Tracheal epithelial cell (primary cell): Measurements from ENCODE around the gene SPI1. TPM values are rescaled to one million over a fixed set of nuclear protein-coding genes. Genes with fewer than 3 reads are reported as not detected.

Source experiments
- total RNA-seq: library from RNA; depleted of rRNA; stranded (reverse); fragments of >200 nt; gene quantifications from 2 replicates; pipeline ENCODE4 v1.2.1, GENCODE V29; 2014

The SPI1 gene
- total RNA-seq, result not detected in 2 replicates

DNA sequence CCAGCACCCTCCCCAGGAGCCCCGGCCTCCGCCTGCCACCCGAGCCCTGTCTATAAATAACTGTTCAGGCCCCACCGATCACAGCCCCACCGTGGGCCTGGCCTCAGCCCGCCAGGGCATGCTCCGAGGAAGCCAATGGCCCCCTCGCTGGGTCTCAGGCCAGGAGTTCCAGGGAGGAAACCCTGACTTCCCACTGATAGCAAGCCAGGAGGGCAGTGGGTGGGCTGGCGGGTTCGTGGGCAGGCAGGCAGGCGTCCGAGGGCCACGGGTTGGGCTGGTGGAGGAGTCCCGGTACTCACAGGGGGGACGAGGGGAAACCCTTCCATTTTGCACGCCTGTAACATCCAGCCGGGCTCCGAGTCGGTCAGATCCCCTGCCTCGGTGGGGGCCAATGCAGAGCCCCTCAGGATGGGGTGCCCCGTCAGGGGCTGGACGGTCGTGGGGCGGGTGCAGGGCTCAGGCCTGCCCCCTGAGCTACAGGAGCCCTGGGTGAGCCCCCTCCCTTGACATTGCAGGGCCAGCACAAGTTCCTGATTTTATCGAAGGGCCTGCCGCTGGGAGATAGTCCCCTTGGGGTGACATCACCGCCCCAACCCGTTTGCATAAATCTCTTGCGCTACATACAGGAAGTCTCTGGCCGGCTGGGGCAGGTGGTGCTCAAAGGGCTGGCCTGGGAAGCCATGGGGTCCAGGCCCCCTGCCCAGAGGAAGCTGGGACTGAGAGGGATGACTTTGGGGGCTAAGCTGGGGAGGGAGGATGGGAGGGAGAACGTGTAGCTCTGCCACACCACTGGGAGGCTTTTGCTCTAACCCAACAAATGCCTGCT is at the start of gene SPI1:
Gene SPI1 (minus strand): TSS at position 538 of the 826 bp plus-strand sequence. CDS start 194 bp downstream, at position 344.

DNA sequence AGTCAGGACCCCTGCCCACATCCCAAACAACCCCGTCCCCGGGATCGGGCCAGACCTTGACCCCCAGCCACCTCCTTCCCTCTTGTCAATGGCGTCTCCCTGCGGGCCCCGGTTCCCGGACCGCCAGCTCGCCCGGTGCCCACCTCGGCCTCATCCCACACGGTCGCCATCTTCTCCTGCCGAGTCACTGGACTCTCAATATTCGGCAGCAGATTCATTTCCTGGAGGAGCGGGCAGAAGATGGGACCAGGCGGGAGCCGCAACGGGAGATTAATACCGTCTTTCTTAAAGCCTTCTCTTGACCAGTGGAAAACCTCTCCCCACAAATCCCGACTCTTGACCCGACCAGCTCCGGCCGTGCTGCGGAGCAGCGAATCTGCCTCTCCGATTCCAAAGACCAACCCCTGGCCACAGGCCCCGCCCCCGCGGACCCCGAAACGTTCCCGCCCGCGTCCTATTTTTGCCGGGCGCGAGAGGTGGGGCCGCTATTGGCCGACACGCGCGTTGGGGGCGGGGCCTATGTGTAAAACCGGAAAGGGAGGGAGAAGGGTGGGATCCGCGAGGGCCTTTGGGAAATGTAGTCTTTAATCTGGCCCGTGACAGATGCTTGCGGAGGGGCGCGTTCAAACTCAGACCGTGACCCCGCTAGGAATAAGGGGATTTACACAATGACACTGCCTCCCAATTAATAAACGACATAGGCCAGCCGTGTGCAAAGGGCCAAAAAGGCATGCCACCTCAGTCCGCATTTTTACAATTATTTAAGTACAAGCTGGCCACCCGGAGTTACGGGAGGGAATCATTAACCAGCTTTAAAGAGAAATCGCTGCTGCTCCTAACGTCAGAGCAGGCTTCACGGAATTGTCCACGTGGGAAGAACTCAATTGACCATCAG is 48.0 kb upstream of the SPI1 start, which contains the start of gene PSMC3:
Gene PSMC3 (minus strand): TSS at position 378 of the 895 bp plus-strand sequence. CDS start 160 bp downstream, at position 218.

DNA sequence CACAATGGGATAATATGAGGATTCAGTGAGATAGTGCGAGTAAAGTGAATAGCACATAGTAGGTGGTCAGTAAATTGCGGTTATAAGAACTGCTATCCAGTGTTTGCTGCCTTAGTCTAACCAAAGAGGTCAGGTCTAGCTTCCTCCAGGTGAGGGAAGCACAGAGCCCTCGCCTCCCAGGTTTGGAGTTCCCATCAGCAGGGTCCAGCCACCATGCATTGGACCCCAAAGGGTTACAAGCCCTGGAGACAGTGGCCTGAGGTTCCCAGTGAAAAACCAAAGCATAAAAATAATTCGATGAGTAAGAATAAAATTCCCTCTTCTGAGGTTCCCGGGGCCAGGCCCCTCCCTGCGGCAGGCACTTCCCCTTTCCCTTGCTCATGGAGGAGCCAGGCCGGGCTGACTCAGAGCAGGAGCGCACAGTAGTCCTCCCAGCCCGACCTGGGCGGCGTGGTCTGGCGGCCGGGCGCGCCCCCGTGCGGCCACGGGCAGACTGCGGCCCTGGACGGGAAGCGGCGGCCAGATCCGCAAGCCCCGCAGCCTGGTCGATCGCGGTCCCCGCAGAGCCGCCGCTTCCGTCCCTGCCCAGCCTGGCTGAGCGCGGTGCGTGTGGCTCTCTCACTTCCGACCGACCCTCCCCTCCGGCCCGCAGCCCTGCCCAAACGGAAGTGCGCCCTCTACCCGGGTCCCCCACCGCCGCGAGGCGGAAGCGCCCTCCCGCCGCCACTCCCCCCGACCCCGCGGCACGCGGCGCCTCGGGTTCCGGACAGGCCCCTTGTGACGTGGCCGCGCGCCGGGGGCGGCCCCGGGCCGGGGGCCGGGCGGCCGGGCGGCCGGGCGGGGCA is 29.6 kb upstream of the SPI1 start, which contains the start of gene SLC39A13:
Gene SLC39A13 (plus strand): TSS at position 845 of the 845 bp plus-strand sequence. CDS start 1,505 bp downstream, outside the sequence.

DNA sequence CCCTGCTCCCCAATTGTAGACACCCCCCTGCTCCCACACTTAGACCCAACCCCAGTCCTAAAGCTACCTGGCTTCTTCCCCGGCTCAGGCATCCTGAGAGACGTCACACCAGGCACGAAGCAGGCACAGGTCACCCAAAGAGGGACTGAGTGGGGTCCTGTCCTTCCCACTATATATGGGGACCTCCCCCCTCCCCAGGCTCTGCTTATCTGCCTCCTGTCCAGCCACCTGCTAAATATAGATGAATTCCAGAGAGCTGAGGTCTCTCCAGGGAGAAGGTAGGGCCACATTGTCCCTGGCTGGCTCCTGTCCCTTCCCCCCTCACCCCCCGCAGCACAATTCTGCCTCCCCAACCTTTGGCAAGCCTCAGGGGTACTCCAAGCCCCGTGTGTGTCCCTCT is 25.8 kb downstream of the SPI1 start, which contains the start of gene MYBPC3:
Gene MYBPC3 (minus strand): TSS at position 147 of the 400 bp plus-strand sequence. CDS start 55 bp downstream, at position 92.

Other genes starting within 250 kb of the SPI1 start
- 106 and 119 TPM in 2 replicates for gene ARFGAP2, start 201.7 kb downstream of the SPI1 start, total RNA-seq
- gene PACSIN3, start 192.1 kb downstream of the SPI1 start, total RNA-seq, result 49.2 and 96.3 TPM in 2 replicates
- gene DDB2, start 163.6 kb downstream of the SPI1 start, total RNA-seq, result 27.7 and 62.4 TPM in 2 replicates
- gene ACP2, start 129.7 kb downstream of the SPI1 start, total RNA-seq, result 10.2 and 16.1 TPM in 2 replicates
- 9.6 and 10.4 TPM in 2 replicates for gene NR1H3, start 120.6 kb downstream of the SPI1 start, total RNA-seq
- gene MADD, start 108.4 kb downstream of the SPI1 start, total RNA-seq, result 8.2 and 9.4 TPM in 2 replicates
- gene MYBPC3, start 25.8 kb downstream of the SPI1 start, total RNA-seq, result not detected in 2 replicates
- gene SLC39A13, start 30.0 kb upstream of the SPI1 start, total RNA-seq, result 29.4 and 35.7 TPM in 2 replicates
- 73.3 and 106 TPM in 2 replicates for gene PSMC3, start 47.9 kb upstream of the SPI1 start, total RNA-seq
- 0.24 TPM in 1 of 2 replicates, not detected in the other for gene RAPSN, start 70.6 kb upstream of the SPI1 start, total RNA-seq
- gene CELF1, start 174.6 kb upstream of the SPI1 start, total RNA-seq, result 65.0 and 90.6 TPM in 2 replicates
- 156 and 168 TPM in 2 replicates for gene PTPMT1, start 187.1 kb upstream of the SPI1 start, total RNA-seq
- 12.8 and 14.9 TPM in 2 replicates for gene KBTBD4, start 200.4 kb upstream of the SPI1 start, total RNA-seq
- gene NDUFS3, start 200.5 kb upstream of the SPI1 start, total RNA-seq, result 64.8 and 67.0 TPM in 2 replicates
- gene FAM180B, start 208.1 kb upstream of the SPI1 start, total RNA-seq, result not detected in 2 replicates
- 0.43 TPM in 1 of 2 replicates, not detected in the other for gene C1QTNF4, start 215.9 kb upstream of the SPI1 start, total RNA-seq